Mesendoderm (in vitro differentiated cells): ENCODE measurements around the gene TSPOAP1.

Experiments used
- DNase-seq: peaks from one replicate; pipeline ENCODE4 v3.0.0; 2013
- H2AK5ac ChIP-seq: 2 replicates; pipeline ENCODE4 v1.6.1; 2013; ENCODE audit warnings: low read length, inconsistent platforms
- H2BK120ac ChIP-seq: 2 replicates; pipeline ENCODE4 v1.6.1; 2013; ENCODE audit warnings: low read depth, mild to moderate bottlenecking, low read length, moderate library complexity, mixed read lengths
- H2BK15ac ChIP-seq: replicated peaks from 2 replicates; pipeline ENCODE4 v1.6.1; 2013; ENCODE audit warnings: low read depth, mild to moderate bottlenecking, moderate library complexity
- H2BK5ac ChIP-seq: 2 replicates; pipeline ENCODE4 v1.6.1; 2013; ENCODE audit warnings: low read length, inconsistent platforms
- H3K18ac ChIP-seq: 2 replicates; pipeline ENCODE4 v1.6.1; 2013; ENCODE audit warnings: mild to moderate bottlenecking, low read length, mixed read lengths
- H3K23ac ChIP-seq: one replicate; pipeline ENCODE4 v1.6.1; 2013; ENCODE audit warnings: low read length
- H3K27ac ChIP-seq: 2 replicates; pipeline ENCODE4 v1.5.1; 2013; ENCODE audit warnings: low read depth, mild to moderate bottlenecking, inconsistent platforms, low read length, moderate library complexity
- H3K27me3 ChIP-seq: 2 replicates; pipeline ENCODE4 v1.6.1; 2013; ENCODE audit warnings: low read length, control low read depth, mild to moderate bottlenecking, inconsistent platforms; ENCODE audit not compliant: insufficient read depth, poor library complexity
- H3K36me3 ChIP-seq: 2 replicates; pipeline ENCODE4 v1.6.1; 2013; ENCODE audit warnings: low read length, inconsistent platforms; ENCODE audit not compliant: control insufficient read depth, insufficient read depth
- H3K4ac ChIP-seq: one replicate; pipeline ENCODE4 v1.6.1; 2013; ENCODE audit warnings: low read depth, mild to moderate bottlenecking, low read length, moderate library complexity
- H3K4me1 ChIP-seq: 2 replicates; pipeline ENCODE4 v1.6.1; 2013; ENCODE audit warnings: low read depth, low read length, inconsistent platforms; ENCODE audit not compliant: control insufficient read depth
- H3K4me2 ChIP-seq: 2 replicates; pipeline ENCODE4 v1.6.1; 2013; ENCODE audit warnings: low read length
- H3K4me3 ChIP-seq: 2 replicates; pipeline ENCODE4 v1.5.1; 2013; ENCODE audit warnings: mild to moderate bottlenecking, low read length
- H3K56ac ChIP-seq: one replicate; pipeline ENCODE4 v1.6.1; 2013; ENCODE audit warnings: low read length
- H3K79me1 ChIP-seq: 2 replicates; pipeline ENCODE4 v1.6.1; 2013; ENCODE audit warnings: low read length, inconsistent platforms
- H3K79me2 ChIP-seq: 2 replicates; pipeline ENCODE4 v1.6.1; 2013; ENCODE audit warnings: mild to moderate bottlenecking, low read length; ENCODE audit not compliant: control insufficient read depth, insufficient read depth
- H3K9ac ChIP-seq: 2 replicates; pipeline ENCODE4 v1.6.1; 2013; ENCODE audit warnings: low read length, inconsistent platforms
- H4K5ac ChIP-seq: one replicate; pipeline ENCODE4 v1.6.1; 2013; ENCODE audit warnings: low read length
- H4K8ac ChIP-seq: one replicate; pipeline ENCODE4 v1.6.1; 2013; ENCODE audit warnings: low read depth, mild to moderate bottlenecking, control low read depth, low read length, moderate library complexity
- WGBS: extraction: QIAGEN DNeasy Blood & Tissue Kit; methylation state at CpG from one replicate; pipeline ENCODE4 v1.1.7; 2013; ENCODE audit warnings: low lambda C conversion rate, missing lambda C conversion rate; ENCODE audit not compliant: insufficient coverage; ENCODE audit errors: extremely low coverage; 5-methylcytosine and 5-hydroxymethylcytosine counted together

Gene TSPOAP1

DNA sequence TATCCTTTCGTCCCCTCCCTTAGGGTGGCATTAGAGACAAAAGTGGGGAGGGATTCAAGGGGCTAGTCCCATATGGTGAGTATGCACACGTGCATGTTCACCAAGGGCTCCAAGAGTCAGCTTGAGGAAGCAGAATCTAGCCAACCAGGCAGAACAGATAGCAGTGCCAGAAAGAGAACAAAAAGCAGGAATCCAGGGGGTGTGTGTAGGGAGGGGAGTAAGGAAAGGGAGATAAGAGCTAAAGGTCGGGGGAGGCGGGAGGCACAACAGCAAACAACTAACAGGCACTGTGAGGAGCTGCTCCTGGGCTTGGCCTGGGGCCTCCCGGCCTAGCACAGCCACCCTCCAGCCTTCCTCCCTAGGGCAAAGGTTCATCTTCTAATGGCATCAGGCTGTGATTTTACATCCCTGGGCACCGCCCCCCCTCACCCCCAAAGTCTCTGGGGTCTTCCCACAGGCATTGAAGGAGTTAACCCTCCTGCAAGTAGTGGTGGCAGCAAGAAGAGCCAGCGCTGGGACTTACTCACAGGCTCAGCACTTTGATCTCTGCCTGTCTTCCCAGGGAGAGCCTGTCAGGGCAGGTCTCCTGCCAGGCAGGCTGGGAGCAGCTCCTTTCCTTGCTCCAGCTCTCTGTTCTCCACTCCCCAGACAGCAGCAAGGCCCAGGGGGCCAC is 35.8 kb upstream of the TSPOAP1 start:
- H3K4ac ChIP-seq: no peak overlapping the region
- no CpG with 5 or more reads among the region's 7 CpGs for WGBS
- no peak overlapping the region for H2BK15ac ChIP-seq
- H3K36me3 ChIP-seq: no peaks in the 10 kb centered on the region
- peak overlapping the region; percentile 25 for H3K56ac ChIP-seq
- no peak overlapping the region for H4K8ac ChIP-seq
- H3K79me1 ChIP-seq: no peaks in the 10 kb centered on the region
- H4K5ac ChIP-seq: no peak overlapping the region
- H2BK120ac ChIP-seq: no peak overlapping the region
- peak overlapping the region; percentile 59 for H3K27ac ChIP-seq
- H2AK5ac ChIP-seq: no peak overlapping the region
- no peak overlapping the region for H3K23ac ChIP-seq
- H2BK5ac ChIP-seq: no peak overlapping the region
- H3K4me2 ChIP-seq: no peak overlapping the region
- DNase-seq: peak; percentile 43
- H3K18ac ChIP-seq: no peak overlapping the region
- no peaks in the 10 kb centered on the region for H3K27me3 ChIP-seq
- H3K79me2 ChIP-seq: no peaks in the 10 kb centered on the region
- H3K4me1 ChIP-seq: peaks cover 2% of the 10 kb centered on the region
- H3K4me3 ChIP-seq: no peak overlapping the region
- no peak overlapping the region for H3K9ac ChIP-seq

GRCh38 chr17:58363457-58364185 is 35.0 kb upstream of the TSPOAP1 start:
- H3K9ac ChIP-seq: no peak overlapping the region
- H4K5ac ChIP-seq: no peak overlapping the region
- no peak overlapping the region for H2BK15ac ChIP-seq
- H3K36me3 ChIP-seq: no peaks in the 10 kb centered on the region
- WGBS: no CpG with 5 or more reads among the region's 8 CpGs
- H3K4me1 ChIP-seq: peaks cover 2% of the 10 kb centered on the region
- H3K79me1 ChIP-seq: no peaks in the 10 kb centered on the region
- no peak overlapping the region for H3K4me2 ChIP-seq
- H3K27ac ChIP-seq: no peak overlapping the region
- H3K23ac ChIP-seq: no peak overlapping the region
- no peak overlapping the region for H2BK120ac ChIP-seq
- H2BK5ac ChIP-seq: no peak overlapping the region
- no peak for DNase-seq
- H3K18ac ChIP-seq: no peak overlapping the region
- H3K27me3 ChIP-seq: no peaks in the 10 kb centered on the region
- no peak overlapping the region for H4K8ac ChIP-seq
- H3K4ac ChIP-seq: no peak overlapping the region
- no peaks in the 10 kb centered on the region for H3K79me2 ChIP-seq
- H3K56ac ChIP-seq: no peak overlapping the region
- H2AK5ac ChIP-seq: no peak overlapping the region
- no peak overlapping the region for H3K4me3 ChIP-seq

GRCh38 chr17:58362368-58363014 is 33.9 kb upstream of the TSPOAP1 start:
- H2AK5ac ChIP-seq: no peak overlapping the region
- H3K4me1 ChIP-seq: peaks cover 2% of the 10 kb centered on the region
- H3K9ac ChIP-seq: no peak overlapping the region
- H2BK15ac ChIP-seq: no peak overlapping the region
- H3K4ac ChIP-seq: no peak overlapping the region
- H3K4me3 ChIP-seq: no peak overlapping the region
- H3K23ac ChIP-seq: no peak overlapping the region
- no peak overlapping the region for H2BK5ac ChIP-seq
- no peaks in the 10 kb centered on the region for H3K79me1 ChIP-seq
- H3K36me3 ChIP-seq: no peaks in the 10 kb centered on the region
- no peak for DNase-seq
- no peak overlapping the region for H3K27ac ChIP-seq
- H3K27me3 ChIP-seq: no peaks in the 10 kb centered on the region
- H2BK120ac ChIP-seq: no peak overlapping the region
- no peak overlapping the region for H3K18ac ChIP-seq
- no peak overlapping the region for H4K8ac ChIP-seq
- no peak overlapping the region for H3K4me2 ChIP-seq
- H4K5ac ChIP-seq: no peak overlapping the region
- WGBS: no CpG with 5 or more reads among the region's 16 CpGs
- H3K56ac ChIP-seq: no peak overlapping the region
- no peaks in the 10 kb centered on the region for H3K79me2 ChIP-seq

DNA sequence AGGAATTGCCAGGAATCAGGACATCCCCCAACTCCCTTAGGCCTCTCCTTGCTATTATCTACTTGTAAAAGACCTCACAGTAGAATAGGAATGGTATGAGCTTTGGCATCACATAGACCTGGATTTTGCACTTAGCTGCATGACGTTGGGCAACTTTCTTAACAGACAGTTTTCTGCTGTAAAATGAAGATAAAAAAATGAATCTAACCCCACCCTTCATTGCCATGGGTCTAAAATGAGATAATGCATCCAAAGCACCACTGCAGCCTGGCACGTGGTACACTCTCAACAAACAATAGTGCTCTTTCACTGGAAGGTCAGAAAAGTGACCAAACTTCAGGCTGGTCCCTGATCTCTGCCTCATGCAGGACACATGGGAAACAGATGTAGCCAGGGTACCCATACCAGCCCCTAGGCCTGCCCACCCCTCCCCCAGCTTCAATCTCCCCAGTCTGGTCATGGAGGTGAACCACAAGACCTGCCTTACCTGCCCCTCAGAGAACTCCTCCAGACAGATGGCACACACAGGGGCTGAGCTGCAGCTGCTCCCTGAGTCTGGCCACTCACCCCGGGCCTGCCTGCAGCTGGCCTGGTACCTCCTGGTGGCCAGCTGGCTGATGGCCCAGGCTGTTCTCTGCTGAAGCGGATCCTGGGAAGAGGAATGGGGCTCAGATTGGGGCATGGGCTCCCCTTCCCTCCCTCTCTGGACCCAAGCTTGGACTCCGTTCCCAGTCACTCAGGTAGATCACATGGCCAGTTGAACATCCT is 31.9 kb upstream of the TSPOAP1 start:
- no peak overlapping the region for H3K23ac ChIP-seq
- no peak overlapping the region for H4K5ac ChIP-seq
- no peaks in the 10 kb centered on the region for H3K36me3 ChIP-seq
- no peaks in the 10 kb centered on the region for H3K27me3 ChIP-seq
- H2AK5ac ChIP-seq: no peak overlapping the region
- no peak overlapping the region for H2BK5ac ChIP-seq
- H2BK15ac ChIP-seq: no peak overlapping the region
- no peak overlapping the region for H3K56ac ChIP-seq
- H3K4me2 ChIP-seq: no peak overlapping the region
- H3K4ac ChIP-seq: no peak overlapping the region
- WGBS: no CpG with 5 or more reads among the region's 5 CpGs
- H3K27ac ChIP-seq: no peak overlapping the region
- no peak overlapping the region for H3K9ac ChIP-seq
- H4K8ac ChIP-seq: no peak overlapping the region
- H3K18ac ChIP-seq: no peak overlapping the region
- no peak overlapping the region for H3K4me3 ChIP-seq
- DNase-seq: no peak
- peaks cover 2% of the 10 kb centered on the region for H3K4me1 ChIP-seq
- no peaks in the 10 kb centered on the region for H3K79me2 ChIP-seq
- no peak overlapping the region for H2BK120ac ChIP-seq
- no peaks in the 10 kb centered on the region for H3K79me1 ChIP-seq

- Histone ChIP-seq H2BK5ac (no peak overlapping the region), H3K27me3 (no peaks in the 10 kb centered on the region), H4K8ac (no peak overlapping the region), H2BK120ac (no peak overlapping the region), H3K4ac (no peak overlapping the region), H3K56ac (no peak overlapping the region), H3K27ac (no peak overlapping the region), H3K79me1 (no peaks in the 10 kb centered on the region), H3K4me1 (no peaks in the 10 kb centered on the region), H3K23ac (no peak overlapping the region), H3K4me2 (no peak overlapping the region), H3K36me3 (no peaks in the 10 kb centered on the region), H2AK5ac (no peak overlapping the region), H3K9ac (no peak overlapping the region), H2BK15ac (no peak overlapping the region), H3K4me3 (no peak overlapping the region), H4K5ac (no peak overlapping the region), H3K18ac (no peak overlapping the region), H3K79me2 (no peaks in the 10 kb centered on the region)
- no CpG with 5 or more reads among the region's 16 CpGs for WGBS
- DNase-seq: no peak
Observed at GRCh38 chr17:58358408-58359172, 30.0 kb upstream of the TSPOAP1 start.
